ENCODE measurements around the gene FAM20A. TPM values are rescaled to one million over a fixed set of nuclear protein-coding genes. Genes with fewer than 3 reads are reported as not detected.

FAM20A gene
- total and polyA plus RNA-seq, 2 donors (not counting 1 experiment from before 2014, with no cell fraction given), result not detected

DNA sequence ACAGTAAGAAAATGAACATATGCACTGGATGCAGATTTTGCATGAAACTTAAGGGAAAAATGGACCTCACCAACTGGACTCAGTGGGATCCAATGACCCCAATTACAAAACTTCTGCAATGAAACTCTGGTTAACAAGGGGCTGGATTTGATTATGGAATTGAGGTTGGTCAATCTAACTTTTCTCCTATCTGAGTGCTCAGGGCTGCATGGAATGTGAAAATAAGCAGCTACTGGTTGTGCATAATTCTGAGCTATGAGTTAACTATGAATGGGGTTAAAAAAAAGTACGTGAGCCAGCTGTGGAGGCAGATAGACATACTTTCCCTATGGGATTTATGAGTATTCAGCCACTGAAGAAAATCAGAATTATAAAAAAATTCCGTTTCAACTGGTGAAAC is 9.2 kb downstream of the FAM20A start:
- H3K27ac Mint-ChIP-seq, result no peak overlapping the region
- TF ChIP-seq, protein P1, sequence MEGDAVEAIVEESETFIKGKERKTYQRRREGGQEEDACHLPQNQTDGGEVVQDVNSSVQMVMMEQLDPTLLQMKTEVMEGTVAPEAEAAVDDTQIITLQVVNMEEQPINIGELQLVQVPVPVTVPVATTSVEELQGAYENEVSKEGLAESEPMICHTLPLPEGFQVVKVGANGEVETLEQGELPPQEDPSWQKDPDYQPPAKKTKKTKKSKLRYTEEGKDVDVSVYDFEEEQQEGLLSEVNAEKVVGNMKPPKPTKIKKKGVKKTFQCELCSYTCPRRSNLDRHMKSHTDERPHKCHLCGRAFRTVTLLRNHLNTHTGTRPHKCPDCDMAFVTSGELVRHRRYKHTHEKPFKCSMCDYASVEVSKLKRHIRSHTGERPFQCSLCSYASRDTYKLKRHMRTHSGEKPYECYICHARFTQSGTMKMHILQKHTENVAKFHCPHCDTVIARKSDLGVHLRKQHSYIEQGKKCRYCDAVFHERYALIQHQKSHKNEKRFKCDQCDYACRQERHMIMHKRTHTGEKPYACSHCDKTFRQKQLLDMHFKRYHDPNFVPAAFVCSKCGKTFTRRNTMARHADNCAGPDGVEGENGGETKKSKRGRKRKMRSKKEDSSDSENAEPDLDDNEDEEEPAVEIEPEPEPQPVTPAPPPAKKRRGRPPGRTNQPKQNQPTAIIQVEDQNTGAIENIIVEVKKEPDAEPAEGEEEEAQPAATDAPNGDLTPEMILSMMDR (IDR thresholded peaks at IDR 0.05), result no peak
- no peak for TF ChIP-seq EZH2 (IDR thresholded peaks at IDR 0.05; ENCODE audit: borderline replicate concordance, insufficient read depth, low read depth, low read length, poor library complexity, severe bottlenecking)
- H3K9me3 Mint-ChIP-seq (ENCODE audit: insufficient read depth), result no peaks in the 10 kb centered on the region
- Histone ChIP-seq H3K27ac (ENCODE audit: low read length in 2 of 2) (no peak overlapping the region), H2AFZ (ENCODE audit: insufficient read depth, low read depth, low read length, poor library complexity, severe bottlenecking) (no peak overlapping the region), H3K79me2 (ENCODE audit: control insufficient read depth, insufficient read depth, low read length) (no peaks in the 10 kb centered on the region), H3K36me3 (replicated peaks in 1 of 2; ENCODE audit: control extremely low read depth in 1 of 2, control insufficient read depth in 1 of 2, extremely low read depth in 1 of 2, insufficient read depth in 2 of 2, low read length in 1 of 2) (no peaks in the 10 kb centered on the region), H3K4me3 (ENCODE audit: control extremely low read depth in 1 of 5, extremely low read depth in 1 of 5, insufficient read depth in 1 of 5, low read depth in 2 of 5, low read length in 4 of 5) (no peak overlapping the region), H4K20me1 (ENCODE audit: control insufficient read depth, insufficient read depth, low read length, poor library complexity, severe bottlenecking) (no peaks in the 10 kb centered on the region), H3K4me1 (ENCODE audit: control insufficient read depth in 2 of 2, insufficient read depth in 2 of 2, low read length in 2 of 2) (no peaks in the 10 kb centered on the region), H3K27me3 (replicated peaks in 1 of 4; ENCODE audit: control extremely low read depth in 1 of 4, control insufficient read depth in 3 of 4, insufficient read depth in 4 of 4, low read length in 3 of 4) (peaks cover 0 to 12% (median 2%) of the 10 kb centered on the region in 4 experiments), H3K9ac (ENCODE audit: low read length) (no peak overlapping the region), H3K9me3 (ENCODE audit: control extremely low read depth in 1 of 3, control insufficient read depth in 2 of 3, insufficient read depth in 1 of 3, low read length in 2 of 3) (peaks cover 0 to 4% (median 0%) of the 10 kb centered on the region in 3 donors), H3K4me2 (replicated peaks; ENCODE audit: low read depth, low read length, poor library complexity, severe bottlenecking) (no peak overlapping the region)
- ChIA-PET POLR2A (no interaction called here), CTCF (no interaction called here)
- no peaks in the 10 kb centered on the region for H3K4me1 Mint-ChIP-seq
- 93% methylated on average over 2 of the region's 2 CpGs for WGBS (ENCODE audit: insufficient coverage)
- ATAC-seq (ENCODE audit: low read depth) (no peak), DNase-seq (no peak)
- peaks cover 42% of the 10 kb centered on the region for H3K27me3 Mint-ChIP-seq
- no peak overlapping the region for H3K4me3 Mint-ChIP-seq
- intact Hi-C loops (cut with micrococcal nuclease), result no loop called here

GRCh38 chr17:68591583-68591982 is 9.6 kb downstream of the FAM20A start:
- no peak overlapping the region for H3K4me3 ChIP-seq (ENCODE audit: control extremely low read depth in 1 of 5, extremely low read depth in 1 of 5, insufficient read depth in 1 of 5, low read depth in 2 of 5, low read length in 4 of 5)
- ChIA-PET CTCF (no interaction called here), POLR2A (no interaction called here)
- no peaks in the 10 kb centered on the region for H3K9me3 Mint-ChIP-seq (ENCODE audit: insufficient read depth)
- H3K27ac ChIP-seq (ENCODE audit: low read length in 2 of 2), result no peak overlapping the region
- ATAC-seq (ENCODE audit: low read depth) (no peak), DNase-seq (no peak)
- no peak for TF ChIP-seq EZH2 (IDR thresholded peaks at IDR 0.05; ENCODE audit: borderline replicate concordance, insufficient read depth, low read depth, low read length, poor library complexity, severe bottlenecking)
- TF ChIP-seq, protein P1 (IDR thresholded peaks at IDR 0.05), result no peak
- WGBS (ENCODE audit: insufficient coverage), result 50% methylated on average over 2 of the region's 12 CpGs
- H3K4me1 ChIP-seq (ENCODE audit: control insufficient read depth in 2 of 2, insufficient read depth in 2 of 2, low read length in 2 of 2), result no peaks in the 10 kb centered on the region
- H2AFZ ChIP-seq (ENCODE audit: insufficient read depth, low read depth, low read length, poor library complexity, severe bottlenecking), result no peak overlapping the region
- no peak overlapping the region for H3K9ac ChIP-seq (ENCODE audit: low read length)
- no peaks in the 10 kb centered on the region for H3K4me1 Mint-ChIP-seq
- intact Hi-C loops (cut with micrococcal nuclease), result no loop called here
- H3K36me3 ChIP-seq (replicated peaks in 1 of 2; ENCODE audit: control extremely low read depth in 1 of 2, control insufficient read depth in 1 of 2, extremely low read depth in 1 of 2, insufficient read depth in 2 of 2, low read length in 1 of 2), result no peaks in the 10 kb centered on the region
- H3K79me2 ChIP-seq (ENCODE audit: control insufficient read depth, insufficient read depth, low read length), result no peaks in the 10 kb centered on the region
- H3K4me3 Mint-ChIP-seq, result peak overlapping the region; percentile 27
- no peak overlapping the region for H3K4me2 ChIP-seq (replicated peaks; ENCODE audit: low read depth, low read length, poor library complexity, severe bottlenecking)
- no peak overlapping the region for H3K27ac Mint-ChIP-seq
- peaks cover 0 to 12% (median 2%) of the 10 kb centered on the region in 4 experiments for H3K27me3 ChIP-seq (replicated peaks in 1 of 4; ENCODE audit: control extremely low read depth in 1 of 4, control insufficient read depth in 3 of 4, insufficient read depth in 4 of 4, low read length in 3 of 4)
- H4K20me1 ChIP-seq (ENCODE audit: control insufficient read depth, insufficient read depth, low read length, poor library complexity, severe bottlenecking), result no peaks in the 10 kb centered on the region
- H3K27me3 Mint-ChIP-seq, result peaks cover 38% of the 10 kb centered on the region
- peaks cover 0 to 4% (median 0%) of the 10 kb centered on the region in 3 donors for H3K9me3 ChIP-seq (ENCODE audit: control extremely low read depth in 1 of 3, control insufficient read depth in 2 of 3, insufficient read depth in 1 of 3, low read length in 2 of 3)

All from B cell (primary cell).